ENCODE measurements around the gene AP2A1. TPM values are rescaled to one million over a fixed set of nuclear protein-coding genes. Genes with fewer than 3 reads are reported as not detected.

AP2A1 gene
- total RNA-seq, 1 donor from 2014 or later, result 67.6 TPM

GRCh38 chr19:49840321-49840720, 73.5 kb downstream of the AP2A1 start:
- intact Hi-C loops (cut with DNase I), result no loop called here
- Histone ChIP-seq H3K27ac (no peak overlapping the region), H3K9me3 (no peaks in the 10 kb centered on the region), H3K27me3 (ENCODE audit: low read depth) (no peaks in the 10 kb centered on the region), H3K4me3 (no peak overlapping the region), H3K36me3 (peaks cover 53% of the 10 kb centered on the region), H3K4me1 (no peaks in the 10 kb centered on the region)
- DNase-seq (no peak), ATAC-seq (no peak)
- TF ChIP-seq CTCF (IDR thresholded peaks at IDR 0.05), result no peak

GRCh38 chr19:49840736-49841249, 74.0 kb downstream of the AP2A1 start:
- Histone ChIP-seq H3K27me3 (ENCODE audit: low read depth) (no peaks in the 10 kb centered on the region), H3K4me3 (no peak overlapping the region), H3K4me1 (no peaks in the 10 kb centered on the region), H3K9me3 (no peaks in the 10 kb centered on the region), H3K36me3 (peaks cover 48% of the 10 kb centered on the region), H3K27ac (no peak overlapping the region)
- ATAC-seq (no peak), DNase-seq (no peak)
- TF ChIP-seq CTCF (IDR thresholded peaks at IDR 0.05), result no peak
- intact Hi-C loops (cut with DNase I), result no loop called here

GRCh38 chr19:49843265-49843664, 76.5 kb downstream of the AP2A1 start:
- intact Hi-C loops (cut with DNase I), result no loop called here
- no peak overlapping the region for H3K27ac ChIP-seq

GRCh38 chr19:49844138-49845095, 77.6 kb downstream of the AP2A1 start:
- intact Hi-C loops (cut with DNase I), result no loop called here
- ATAC-seq (no peak), DNase-seq (no peak)
- Histone ChIP-seq H3K27me3 (ENCODE audit: low read depth) (no peaks in the 10 kb centered on the region), H3K36me3 (peaks cover 12% of the 10 kb centered on the region), H3K9me3 (no peaks in the 10 kb centered on the region), H3K4me3 (no peak overlapping the region), H3K4me1 (no peaks in the 10 kb centered on the region), H3K27ac (no peak overlapping the region)
- no peak for TF ChIP-seq CTCF (IDR thresholded peaks at IDR 0.05)

More at GRCh38 chr19:49843265-49843664, 76.5 kb downstream of the AP2A1 start:
- no peaks in the 10 kb centered on the region for H3K27me3 ChIP-seq (ENCODE audit: low read depth)
- ATAC-seq (no peak), DNase-seq (no peak)
- H3K4me1 ChIP-seq, result no peaks in the 10 kb centered on the region
- peaks cover 23% of the 10 kb centered on the region for H3K36me3 ChIP-seq
- no peaks in the 10 kb centered on the region for H3K9me3 ChIP-seq
- no peak for TF ChIP-seq CTCF (IDR thresholded peaks at IDR 0.05)
- no peak overlapping the region for H3K4me3 ChIP-seq

GRCh38 chr19:49845414-49845813, 78.6 kb downstream of the AP2A1 start:
- H3K27me3 ChIP-seq (ENCODE audit: low read depth), result no peaks in the 10 kb centered on the region
- no peaks in the 10 kb centered on the region for H3K9me3 ChIP-seq
- peaks cover 4% of the 10 kb centered on the region for H3K4me1 ChIP-seq
- H3K36me3 ChIP-seq, result peaks cover 4% of the 10 kb centered on the region
- intact Hi-C loops (cut with DNase I), result no loop called here
- no peak overlapping the region for H3K27ac ChIP-seq
- DNase-seq (no peak), ATAC-seq (no peak)
- H3K4me3 ChIP-seq, result no peak overlapping the region
- TF ChIP-seq CTCF (IDR thresholded peaks at IDR 0.05), result no peak

Data from lower lobe of right lung (tissue), 2 donors.